Fibroblast of lung (primary cell): ENCODE measurements around the gene TPBG.

Experiments used
- EZH2 ChIP-seq: IDR thresholded peaks from 2 replicates; pipeline ENCODE4 v1.5.1; 2012; ENCODE audit warnings: low read length, control low read depth, mild to moderate bottlenecking; ENCODE audit errors: missing control alignments
- TF ChIP-seq, protein P1 (sequence below), 2 donors: IDR thresholded peaks in 1 of 2; conservative IDR thresholded peaks in 1 of 2; 1 replicate in 1 of 2; 2 replicates in 1 of 2; pipeline ENCODE4 v1.5.1; 2011 to 2012; ENCODE audit warnings: low read length in 2 of 2, control low read depth in 1 of 2, inconsistent platforms in 1 of 2, low read depth in 1 of 2, mild to moderate bottlenecking in 1 of 2

DNA sequence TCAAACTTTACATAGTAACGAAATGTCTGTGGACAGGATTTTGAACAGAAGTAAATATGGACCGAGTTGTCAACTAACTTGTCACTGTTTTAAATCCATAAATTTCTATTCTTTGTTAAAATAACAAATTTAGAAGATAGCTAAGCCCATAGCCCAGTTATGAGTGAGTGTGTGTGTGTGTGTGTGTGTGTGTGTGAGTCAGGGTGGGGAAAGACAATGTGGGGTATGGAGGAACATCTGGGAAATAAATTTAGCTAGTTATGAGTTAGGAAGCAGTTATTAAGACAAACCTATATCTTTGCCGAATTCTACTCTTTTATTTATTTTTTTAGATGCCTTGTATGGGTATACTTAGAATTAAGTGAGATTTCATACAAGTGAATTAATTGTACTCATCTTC is 9.0 kb downstream of the TPBG start:
- TF ChIP-seq, protein P1, sequence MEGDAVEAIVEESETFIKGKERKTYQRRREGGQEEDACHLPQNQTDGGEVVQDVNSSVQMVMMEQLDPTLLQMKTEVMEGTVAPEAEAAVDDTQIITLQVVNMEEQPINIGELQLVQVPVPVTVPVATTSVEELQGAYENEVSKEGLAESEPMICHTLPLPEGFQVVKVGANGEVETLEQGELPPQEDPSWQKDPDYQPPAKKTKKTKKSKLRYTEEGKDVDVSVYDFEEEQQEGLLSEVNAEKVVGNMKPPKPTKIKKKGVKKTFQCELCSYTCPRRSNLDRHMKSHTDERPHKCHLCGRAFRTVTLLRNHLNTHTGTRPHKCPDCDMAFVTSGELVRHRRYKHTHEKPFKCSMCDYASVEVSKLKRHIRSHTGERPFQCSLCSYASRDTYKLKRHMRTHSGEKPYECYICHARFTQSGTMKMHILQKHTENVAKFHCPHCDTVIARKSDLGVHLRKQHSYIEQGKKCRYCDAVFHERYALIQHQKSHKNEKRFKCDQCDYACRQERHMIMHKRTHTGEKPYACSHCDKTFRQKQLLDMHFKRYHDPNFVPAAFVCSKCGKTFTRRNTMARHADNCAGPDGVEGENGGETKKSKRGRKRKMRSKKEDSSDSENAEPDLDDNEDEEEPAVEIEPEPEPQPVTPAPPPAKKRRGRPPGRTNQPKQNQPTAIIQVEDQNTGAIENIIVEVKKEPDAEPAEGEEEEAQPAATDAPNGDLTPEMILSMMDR (conservative IDR thresholded peaks at IDR 0.05 in 1 of 2, IDR thresholded peaks at IDR 0.05 in 1 of 2; ENCODE audit: low read depth in 1 of 2, low read length in 2 of 2) = no peak
- TF ChIP-seq EZH2 = no peak
